NCI-H69 (cell line): ENCODE results near the gene DCAF4.

Experiments
- DNase-seq: peaks from one replicate; lab custom pipeline; 2025; lab: John Stamatoyannopoulos, UW

The DCAF4 gene, protein sequence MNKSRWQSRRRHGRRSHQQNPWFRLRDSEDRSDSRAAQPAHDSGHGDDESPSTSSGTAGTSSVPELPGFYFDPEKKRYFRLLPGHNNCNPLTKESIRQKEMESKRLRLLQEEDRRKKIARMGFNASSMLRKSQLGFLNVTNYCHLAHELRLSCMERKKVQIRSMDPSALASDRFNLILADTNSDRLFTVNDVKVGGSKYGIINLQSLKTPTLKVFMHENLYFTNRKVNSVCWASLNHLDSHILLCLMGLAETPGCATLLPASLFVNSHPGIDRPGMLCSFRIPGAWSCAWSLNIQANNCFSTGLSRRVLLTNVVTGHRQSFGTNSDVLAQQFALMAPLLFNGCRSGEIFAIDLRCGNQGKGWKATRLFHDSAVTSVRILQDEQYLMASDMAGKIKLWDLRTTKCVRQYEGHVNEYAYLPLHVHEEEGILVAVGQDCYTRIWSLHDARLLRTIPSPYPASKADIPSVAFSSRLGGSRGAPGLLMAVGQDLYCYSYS

DNA sequence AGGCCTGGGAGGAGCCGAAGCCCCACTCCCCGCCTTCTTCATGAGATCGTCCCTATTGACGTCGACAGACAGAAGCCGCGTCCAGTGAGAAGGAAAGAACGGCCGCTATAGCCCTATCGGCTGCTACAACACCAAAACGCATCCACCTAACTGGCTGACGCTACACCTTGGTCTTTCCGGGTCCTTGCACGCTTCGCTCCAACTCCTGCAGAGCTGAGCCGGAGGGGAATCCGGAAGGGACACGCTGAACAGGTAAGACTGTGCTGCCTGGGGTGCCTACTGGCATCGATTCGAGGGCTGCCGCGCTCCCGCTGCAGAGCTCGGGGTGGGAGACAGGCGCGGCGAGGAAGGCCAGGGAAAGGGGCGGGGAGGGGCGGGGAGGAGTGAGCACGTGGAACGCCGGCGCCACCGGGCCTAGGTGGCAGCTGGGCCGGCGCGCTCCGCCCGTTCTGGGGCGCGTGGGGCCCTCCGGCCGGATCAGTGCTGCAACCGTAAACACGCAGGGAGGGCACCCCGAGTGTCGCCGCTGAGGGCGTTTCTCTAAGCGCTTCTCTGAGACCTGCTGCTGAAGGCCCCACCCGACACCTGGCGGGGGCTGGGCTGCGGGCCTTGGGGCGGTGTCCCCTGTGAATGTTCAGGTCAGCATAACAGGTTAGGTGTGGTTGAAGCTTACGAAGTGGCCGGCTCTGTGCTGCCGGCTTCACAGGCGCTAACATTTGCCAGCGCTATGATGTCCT, at the start of gene DCAF4:
DCAF4 (plus strand) TSS at position 173 of the 737 bp plus-strand sequence. CDS start 11,515 bp downstream, outside the sequence.
- DNase-seq: peak; percentile 99

DNA sequence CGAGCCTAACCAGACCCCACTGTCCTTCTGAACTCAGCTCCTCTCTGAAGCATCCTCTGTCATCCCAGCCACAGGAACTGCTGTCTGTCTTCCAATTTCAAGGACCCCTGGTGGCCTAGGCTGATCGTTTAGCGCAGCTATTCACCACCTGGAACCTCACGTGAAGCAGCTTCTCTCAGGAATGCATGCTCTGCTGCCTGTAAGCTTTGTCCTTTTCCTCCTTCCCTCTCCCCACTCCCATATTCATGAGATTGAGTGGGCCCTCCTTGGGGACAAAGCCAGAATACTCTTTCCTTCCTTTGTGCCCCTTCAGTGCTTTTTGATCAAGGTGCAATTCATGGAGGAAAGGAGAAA, 49.6 kb upstream of the DCAF4 start:
- DNase-seq: no peak

DNA sequence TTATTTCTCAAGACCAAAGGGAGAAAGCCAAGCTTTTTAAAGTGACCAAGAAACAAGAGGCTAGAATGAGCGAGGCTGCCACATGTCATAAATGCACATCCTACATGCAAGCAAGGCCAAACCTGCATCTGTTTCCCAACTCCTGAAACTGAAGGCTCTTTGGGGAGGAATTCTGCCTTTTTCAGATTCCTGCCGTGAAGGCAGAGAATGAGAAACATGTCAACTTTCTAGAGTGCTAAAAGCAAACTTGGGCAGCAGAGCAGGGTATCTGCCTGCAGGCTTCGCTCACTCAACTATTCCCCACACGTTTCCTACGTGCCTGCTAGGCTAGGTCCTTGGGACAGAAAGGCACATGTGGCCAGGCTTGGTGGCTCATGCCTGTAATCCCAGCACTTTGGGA, 47.5 kb upstream of the DCAF4 start:
- DNase-seq: no peak

DNA sequence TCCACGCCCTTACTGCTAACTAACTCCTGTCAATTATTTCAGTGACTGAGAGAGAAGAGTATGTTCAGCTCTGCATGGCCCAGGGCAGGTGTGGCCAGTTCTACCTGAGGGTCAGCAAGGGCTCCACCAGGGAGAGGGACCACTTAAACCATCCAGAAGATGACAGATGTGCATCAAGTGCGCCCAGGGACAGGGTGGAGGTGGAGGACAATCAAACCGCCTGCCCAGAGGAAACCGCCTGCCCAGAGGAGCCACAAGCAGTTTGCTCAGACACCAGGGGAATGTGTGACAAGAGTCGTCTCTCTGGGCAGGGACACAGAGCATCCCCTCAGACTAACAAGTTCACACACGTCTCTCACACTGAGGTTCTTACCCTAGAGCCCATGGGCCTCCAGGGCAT, 46.8 kb upstream of the DCAF4 start:
- no peak for DNase-seq

DNA sequence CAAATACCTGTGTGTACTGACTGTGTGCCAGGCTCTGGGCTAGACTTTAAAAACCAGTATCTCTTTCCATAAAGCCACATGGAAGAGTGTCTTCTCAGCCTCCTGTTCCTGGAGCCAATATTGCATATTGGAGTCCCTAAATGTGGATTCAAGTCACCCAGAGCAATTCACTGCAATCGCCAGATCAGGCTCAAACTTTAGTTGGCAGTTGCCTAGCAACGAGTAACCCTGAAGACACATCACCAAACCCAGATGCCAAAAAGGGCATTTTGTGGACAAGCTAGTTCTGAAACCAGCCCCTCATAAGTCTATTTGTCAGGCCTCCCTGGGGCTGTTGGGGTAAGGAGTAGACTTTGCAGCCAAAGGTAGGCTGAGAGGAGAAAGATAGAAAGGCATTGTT, 46.1 kb upstream of the DCAF4 start:
- DNase-seq: no peak

DNA sequence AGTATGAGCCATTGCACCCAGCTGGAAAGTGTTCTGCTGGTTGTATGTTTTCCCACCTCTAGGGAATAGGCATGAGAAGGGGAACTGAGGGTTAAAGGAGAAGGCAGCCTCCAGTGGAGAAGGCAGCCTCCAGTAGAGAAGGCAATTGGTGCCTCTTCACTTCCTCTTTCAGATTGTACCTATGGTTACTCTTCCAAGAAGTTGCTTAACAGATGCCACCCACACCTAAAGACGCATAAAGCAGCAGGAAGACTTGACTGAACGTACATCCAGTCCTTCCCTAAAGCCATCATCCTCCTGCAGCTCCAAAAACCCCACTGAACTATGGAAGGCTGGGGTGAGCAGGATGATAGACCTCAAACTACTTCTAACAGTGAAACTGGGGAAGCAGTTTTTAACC, 45.4 kb upstream of the DCAF4 start:
- no peak for DNase-seq

DNA sequence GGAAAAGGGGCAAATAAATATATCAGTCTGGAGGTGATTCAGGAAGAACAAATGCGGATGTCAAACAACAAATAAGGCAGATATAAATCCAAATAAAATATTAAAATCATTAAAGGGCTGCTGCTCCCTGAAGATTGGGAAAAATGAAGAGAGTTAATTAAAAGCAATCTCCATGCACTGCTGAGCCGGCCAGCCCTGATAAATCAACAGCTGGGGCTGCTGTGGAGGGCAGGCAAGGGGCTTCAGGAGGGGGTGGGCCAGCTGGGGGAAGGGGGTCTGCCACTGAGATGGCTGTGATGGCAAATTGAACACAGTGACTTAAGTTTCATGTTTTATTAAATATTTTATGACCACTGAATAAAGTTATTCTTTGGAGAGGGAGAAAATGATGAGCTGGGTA, 44.7 kb upstream of the DCAF4 start:
- DNase-seq: no peak

DNA sequence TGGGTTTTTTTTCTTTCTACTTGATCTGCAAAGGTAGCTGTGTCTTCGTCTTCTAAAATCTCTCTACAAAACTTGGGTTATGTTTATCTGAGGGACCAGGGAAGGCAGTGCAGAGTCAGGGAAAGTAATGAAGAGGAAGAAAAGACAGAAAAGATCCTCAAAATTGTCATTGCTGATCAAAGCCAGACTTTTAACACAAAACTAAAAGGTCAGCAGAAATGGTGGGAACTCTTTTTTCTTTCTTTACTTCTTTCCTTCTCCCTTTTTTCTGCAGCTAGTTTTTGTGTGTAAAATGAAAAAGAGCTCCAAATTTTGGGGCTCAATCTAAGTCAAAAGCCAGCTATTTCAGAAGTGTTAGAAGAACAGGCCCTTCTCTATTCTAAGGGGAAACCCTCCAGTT, 44.2 kb upstream of the DCAF4 start:
- no peak for DNase-seq

DNA sequence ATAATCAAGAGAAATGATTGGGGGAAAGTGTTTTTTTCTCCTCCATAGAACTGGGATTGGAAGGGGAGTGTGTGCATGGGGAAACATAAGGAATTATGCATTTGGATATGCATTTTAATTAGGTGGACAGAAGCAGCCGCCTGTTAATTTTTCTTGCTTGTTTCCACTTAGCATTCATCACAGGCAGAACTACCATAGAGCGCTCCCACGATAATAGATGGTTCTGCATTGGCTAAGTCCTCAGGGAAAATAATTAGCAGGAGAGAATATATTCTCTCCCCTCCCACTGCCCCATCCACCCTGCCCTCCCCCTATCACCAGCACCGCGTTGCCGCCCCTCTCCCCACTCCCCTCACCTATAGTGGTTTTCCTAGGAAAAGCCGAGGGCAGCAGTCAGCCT, 43.8 kb upstream of the DCAF4 start:
- DNase-seq: peak; percentile 48

DNA sequence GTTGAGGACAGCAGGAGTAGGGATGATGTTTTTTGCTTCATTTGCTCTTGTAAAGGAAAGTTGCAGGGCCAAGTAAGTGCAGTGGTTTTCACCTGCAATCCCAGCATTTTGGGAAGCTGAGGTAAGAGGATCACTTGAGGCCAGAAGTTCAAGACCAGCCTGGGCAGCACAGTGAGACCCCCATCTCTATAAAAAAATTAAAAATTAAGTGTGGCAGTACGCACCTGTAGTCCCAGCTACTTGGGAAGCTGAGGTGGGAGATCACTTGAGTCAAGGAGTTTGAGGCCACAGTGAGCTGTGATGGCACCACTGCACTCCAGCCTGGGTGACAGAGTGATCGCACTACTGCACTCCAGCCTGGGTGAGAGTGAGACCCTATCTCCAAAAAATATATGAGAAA, 43.2 kb upstream of the DCAF4 start:
- no peak for DNase-seq

DNA sequence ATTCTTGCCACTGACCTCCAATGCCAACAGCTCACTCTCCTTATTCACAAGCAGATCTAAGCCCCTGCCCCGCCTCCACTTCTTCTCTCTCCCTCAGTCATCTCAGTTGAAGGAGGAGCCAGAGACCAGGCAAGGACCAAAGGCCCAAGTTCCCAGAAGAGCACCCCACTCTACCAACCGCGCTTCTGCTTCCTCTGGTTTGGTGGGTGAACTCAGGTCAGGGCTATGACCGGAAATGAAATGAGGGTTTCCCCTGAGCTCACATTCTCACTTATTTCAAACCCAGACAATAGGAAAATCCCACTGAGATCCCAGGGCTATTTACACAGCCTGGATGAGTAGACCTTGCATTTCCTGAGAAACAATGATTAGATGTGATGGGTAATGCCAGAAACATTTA, 42.3 kb upstream of the DCAF4 start:
- no peak for DNase-seq

DNA sequence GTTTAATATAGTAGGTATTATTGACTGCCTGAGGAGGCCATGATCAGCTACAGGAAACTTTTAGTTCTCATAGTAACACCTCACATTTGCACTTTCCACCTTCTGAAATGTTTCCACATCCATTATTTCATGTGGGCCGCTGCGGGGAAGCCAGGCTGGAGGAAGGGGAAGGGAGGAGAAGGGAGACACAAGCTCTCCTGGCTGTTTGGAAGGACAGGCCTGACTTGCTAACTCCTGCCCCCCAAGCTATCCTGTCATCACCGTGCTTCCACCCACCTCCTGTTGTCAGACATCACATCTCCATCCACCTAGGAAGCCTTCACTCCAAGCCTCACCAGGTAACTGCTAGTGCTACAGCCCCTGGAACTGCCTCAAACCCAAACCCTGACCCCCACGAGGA, 41.9 kb upstream of the DCAF4 start:
- DNase-seq: no peak

DNA sequence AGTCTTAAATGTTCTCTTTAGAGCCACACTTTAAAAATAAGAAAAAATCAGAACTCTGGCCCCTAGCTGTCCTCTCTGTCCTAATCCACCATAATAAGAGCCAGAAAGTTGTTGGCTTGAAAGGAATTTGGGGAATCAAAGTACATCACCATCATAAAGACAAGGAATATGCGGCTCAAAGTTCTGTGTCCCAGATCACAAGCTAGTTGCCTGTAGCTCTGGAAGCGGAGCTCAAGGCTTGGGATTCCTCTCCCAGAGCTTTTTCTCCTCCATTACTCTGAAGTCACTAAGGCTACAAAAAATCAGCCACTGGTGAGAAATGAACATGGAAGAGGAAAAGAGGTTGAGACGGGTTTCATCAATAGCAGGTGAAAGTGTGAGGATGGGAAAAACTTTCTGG, 38.8 kb upstream of the DCAF4 start:
- no peak for DNase-seq

DNA sequence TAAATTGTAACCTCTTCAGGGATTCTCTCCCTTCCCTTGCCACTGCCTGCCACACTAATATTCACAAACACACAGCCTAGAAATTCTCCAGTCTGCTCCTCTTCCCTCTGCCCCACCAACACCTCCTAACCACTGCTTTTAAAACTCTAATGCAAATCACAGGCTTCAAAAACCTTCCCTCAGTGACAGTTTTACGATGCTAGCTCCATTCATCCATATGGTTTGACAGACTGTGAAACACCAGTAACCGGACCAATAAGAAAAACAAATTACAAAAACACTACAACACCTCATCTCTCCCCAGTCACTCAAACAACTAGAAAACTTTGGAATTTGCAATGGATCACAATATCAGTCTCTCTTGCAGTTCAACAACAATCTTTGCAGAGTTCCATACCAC, 38.1 kb upstream of the DCAF4 start:
- DNase-seq: peak; percentile 8

DNA sequence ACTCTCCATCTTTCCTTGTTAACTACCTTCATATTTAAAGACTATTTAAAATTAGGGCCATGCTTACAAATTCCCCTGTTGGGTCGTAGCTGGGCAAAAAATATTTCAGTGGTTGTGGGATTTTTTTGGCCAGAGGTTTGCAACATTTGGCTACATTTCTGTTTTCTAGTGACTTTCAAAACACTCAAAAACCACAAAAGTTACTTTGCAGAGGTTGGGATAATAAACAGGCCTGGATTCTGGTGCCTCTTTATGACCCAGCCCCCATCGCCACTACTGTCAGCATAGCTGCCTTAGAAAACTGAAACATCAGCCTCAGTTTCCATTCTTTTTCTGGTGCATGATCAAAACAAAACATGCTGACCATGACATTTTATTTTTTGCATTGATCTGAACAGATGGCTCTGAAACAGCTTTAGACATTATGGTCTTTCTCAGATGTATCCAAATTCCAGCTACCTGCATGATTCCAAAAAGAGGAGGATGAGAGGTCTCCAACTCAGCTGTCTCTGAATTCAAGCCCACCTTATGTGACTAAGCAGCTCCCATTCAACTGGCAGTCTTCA, 37.5 kb upstream of the DCAF4 start:
- DNase-seq: no peak

DNA sequence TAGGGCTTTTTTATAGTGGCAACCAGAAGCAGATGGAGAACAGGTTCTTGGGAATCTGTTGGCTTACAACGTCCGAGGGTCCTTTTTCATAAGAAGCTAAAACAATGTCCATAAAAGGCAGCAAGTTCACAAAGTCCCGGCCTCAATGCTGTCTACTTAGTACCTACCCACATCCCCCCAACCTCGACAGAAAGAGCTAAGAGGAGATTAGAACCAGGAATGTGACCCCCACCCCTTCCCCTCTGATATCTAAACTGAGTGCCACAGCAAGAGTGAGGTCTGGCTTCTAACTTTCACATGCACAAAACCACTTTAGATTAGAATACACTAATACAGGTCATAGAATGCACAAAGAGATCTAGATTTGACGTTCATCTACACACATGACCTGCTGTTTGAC, 36.9 kb upstream of the DCAF4 start:
- DNase-seq: no peak

DNA sequence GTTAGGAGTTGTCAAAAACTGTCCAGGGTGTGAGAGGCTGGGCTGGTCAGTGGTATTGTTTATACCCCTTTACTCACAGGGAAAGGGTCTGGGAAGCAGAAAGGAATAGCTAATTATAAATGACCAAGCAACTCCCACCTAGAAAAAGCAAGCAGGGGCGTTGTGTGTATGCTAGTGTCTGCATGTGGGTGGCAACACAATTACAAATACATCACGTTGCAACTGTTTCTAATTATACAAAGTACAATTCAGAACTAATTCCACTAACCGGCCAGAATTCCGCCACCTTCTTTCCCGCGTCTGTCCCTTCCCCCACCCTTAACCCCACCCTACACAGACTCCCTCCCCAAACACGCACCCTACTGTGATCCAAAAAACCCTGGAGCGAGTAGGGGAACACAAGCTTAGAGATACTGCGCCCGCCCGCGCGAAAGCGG, 34.6 kb upstream of the DCAF4 start:
- no peak for DNase-seq

DNA sequence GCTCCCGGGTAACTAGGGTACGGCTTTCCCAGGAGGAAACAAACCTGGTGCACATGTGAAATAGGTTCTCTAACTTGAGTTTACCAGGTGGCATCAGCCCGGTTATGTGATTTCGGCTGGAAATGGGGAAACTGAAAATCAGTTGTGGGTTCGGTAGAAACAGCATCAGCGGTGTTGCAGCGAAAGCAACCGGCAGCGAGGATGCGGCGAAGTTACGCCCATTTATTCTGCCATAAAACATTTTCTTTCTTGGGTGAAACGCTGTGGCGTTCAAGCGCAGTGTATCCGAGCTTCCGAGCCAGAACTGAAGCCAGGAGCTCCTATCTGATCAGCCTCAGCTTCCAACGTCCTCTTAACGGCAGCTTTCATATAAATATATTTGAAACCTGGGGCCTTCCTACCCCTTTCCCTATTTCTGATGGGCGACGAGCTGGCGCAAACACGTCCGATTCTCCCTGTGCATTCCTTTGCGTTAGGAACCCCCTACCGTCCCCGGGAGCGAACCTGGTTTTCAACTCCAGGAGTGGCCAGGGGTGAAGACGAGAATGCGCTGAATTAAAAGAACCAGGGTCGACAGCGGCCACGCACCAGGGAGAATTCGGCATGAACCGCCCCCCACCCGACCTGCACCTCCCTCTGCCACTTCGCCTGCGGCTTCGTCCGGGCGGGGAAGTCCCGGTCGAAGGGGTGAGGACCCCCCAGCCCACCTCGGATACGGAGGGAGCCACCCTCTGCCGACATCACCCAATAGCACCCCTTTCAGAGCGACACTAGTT, 34.0 kb upstream of the DCAF4 start:
- peak; percentile 46 for DNase-seq

DNA sequence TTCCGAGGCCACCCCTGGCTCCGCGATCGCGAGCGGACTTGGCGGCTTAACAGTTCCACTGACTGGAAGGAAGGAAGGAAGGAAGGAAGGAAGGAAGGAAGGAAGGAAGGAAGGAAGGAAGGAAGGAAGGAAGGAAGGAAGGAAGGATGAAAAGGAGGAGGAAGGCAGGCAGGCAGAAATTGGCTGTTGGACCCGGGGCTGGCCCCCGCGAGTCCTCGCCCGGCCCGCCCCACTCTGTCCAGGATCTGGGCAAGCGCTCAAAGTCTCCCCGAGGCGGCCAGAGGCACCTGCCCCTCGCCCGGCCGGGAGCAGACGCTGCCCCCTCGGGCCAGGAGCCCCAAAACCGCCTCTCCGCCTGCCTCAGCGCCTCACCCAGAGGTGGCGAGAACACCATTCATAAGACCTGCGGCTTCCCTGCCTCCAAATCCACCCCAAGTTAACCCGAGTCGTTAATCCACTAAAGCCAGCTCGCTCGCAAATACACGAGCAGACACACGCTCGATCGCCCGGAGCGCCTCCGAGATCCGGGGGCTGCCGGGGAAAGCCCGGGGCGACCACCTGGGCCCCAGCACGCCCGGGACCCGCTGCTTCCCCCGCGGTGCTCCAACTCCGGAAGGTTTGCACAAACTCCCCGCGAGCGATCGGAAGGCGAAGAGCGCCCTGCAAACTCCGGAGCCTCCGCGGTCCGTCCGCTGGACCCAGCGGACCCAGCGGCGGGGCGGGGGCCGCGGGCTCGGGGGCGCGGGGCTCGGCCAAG, 33.2 kb upstream of the DCAF4 start:
- peak; percentile 67 for DNase-seq

DNA sequence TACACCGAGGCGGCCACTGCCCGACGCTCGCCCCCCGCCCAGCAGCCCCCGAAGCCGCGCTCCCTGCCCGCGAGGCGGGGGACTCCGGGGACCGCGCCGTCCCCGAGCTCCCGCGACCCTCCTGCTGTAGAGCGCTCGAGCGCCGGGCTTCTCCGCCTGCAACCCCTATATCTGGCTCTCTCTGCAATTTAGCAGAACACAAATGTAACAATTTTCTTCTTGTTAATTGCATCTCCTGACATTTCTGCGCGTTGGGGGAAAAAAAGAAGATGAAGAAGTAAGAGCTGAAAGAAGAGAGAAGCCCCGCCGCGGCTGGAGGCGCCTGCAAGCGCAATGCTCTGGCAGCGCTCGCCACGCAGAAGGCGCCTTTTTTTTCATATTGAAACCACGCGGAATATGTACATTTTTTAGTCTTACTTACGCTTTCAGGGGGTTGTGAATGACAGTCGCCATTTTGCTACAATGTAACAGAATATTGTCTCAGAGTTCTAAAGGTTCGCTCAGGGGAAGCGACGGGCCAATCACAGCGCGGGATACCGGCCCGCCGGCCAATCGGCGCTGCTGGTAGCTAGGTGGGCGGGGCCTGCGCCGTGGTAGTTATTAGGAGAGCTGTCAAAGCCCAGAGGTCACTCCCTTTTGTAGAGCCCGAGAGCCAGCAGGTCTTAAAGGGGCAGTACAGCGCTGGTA, 32.5 kb upstream of the DCAF4 start, which contains the start of gene DPF3:
DPF3 (minus strand) TSS at position 466 of the 687 bp plus-strand sequence; CDS start at position 453, 13 bp downstream.
- peak; percentile 98 for DNase-seq

DNA sequence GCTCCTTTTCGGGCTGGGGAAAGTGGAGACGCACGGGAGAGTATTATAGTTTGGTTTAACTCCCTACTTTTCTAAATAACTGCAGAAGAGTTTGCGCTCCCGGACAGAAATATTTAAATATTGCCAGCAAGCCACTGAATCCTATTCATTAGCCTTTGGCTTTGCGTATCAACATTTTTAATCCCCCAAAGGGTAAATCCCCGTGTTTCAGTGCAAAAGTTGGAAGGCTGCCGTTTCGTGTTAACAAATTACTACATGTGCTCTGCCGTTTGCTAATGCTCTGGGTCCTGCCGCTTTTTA, 32.0 kb upstream of the DCAF4 start:
- no peak for DNase-seq
